SH-SY5Y (cell line): ENCODE data around the gene LFNG.

Experiments used
- GATA2 ChIP-seq: IDR thresholded peaks from 2 replicates; pipeline ENCODE4 v1.6.1; 2011; ENCODE audit warnings: mild to moderate bottlenecking, low read depth, low read length
- GATA3 ChIP-seq: IDR thresholded peaks from 2 replicates; pipeline ENCODE4 v1.6.1; 2011; ENCODE audit warnings: low read depth, mild to moderate bottlenecking, low read length, moderate library complexity

Gene LFNG

GRCh38 chr7:2539031-2539911, 19.7 kb downstream of the LFNG start:
- TF ChIP-seq GATA2, result no peak
- TF ChIP-seq GATA3, result no peak

- TF ChIP-seq GATA3 (no peak), GATA2 (no peak)
These were observed 20.6 kb downstream of the LFNG start for GRCh38 chr7:2540133-2540532.

DNA sequence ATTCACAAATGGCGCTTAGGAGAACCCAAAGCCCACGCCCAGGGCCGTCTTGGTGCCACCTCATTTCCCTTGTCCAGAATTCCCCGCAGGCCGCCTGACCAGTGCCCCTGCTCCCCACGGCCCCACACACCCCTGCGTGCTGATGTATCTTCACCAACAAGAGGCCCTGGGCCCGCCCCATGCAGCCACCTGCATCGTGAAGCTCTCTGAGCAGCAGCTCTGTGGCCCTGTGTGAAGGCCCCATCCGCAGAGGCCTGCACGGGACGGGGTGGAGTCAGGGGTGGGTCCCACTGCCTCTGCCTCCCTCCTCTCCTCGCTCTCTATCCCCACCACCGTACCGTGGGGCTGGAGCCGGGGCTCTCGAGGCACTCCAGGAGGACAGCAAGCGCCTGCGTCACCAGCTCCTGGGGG, 21.1 kb downstream of the LFNG start:
- TF ChIP-seq GATA3 (no peak), GATA2 (no peak)

- TF ChIP-seq GATA2, result no peak
- TF ChIP-seq GATA3, result no peak
These were observed 21.9 kb downstream of the LFNG start for GRCh38 chr7:2541291-2542010.

- TF ChIP-seq GATA2 (no peak), GATA3 (no peak)
These were observed 22.7 kb downstream of the LFNG start for GRCh38 chr7:2542011-2542915.

DNA sequence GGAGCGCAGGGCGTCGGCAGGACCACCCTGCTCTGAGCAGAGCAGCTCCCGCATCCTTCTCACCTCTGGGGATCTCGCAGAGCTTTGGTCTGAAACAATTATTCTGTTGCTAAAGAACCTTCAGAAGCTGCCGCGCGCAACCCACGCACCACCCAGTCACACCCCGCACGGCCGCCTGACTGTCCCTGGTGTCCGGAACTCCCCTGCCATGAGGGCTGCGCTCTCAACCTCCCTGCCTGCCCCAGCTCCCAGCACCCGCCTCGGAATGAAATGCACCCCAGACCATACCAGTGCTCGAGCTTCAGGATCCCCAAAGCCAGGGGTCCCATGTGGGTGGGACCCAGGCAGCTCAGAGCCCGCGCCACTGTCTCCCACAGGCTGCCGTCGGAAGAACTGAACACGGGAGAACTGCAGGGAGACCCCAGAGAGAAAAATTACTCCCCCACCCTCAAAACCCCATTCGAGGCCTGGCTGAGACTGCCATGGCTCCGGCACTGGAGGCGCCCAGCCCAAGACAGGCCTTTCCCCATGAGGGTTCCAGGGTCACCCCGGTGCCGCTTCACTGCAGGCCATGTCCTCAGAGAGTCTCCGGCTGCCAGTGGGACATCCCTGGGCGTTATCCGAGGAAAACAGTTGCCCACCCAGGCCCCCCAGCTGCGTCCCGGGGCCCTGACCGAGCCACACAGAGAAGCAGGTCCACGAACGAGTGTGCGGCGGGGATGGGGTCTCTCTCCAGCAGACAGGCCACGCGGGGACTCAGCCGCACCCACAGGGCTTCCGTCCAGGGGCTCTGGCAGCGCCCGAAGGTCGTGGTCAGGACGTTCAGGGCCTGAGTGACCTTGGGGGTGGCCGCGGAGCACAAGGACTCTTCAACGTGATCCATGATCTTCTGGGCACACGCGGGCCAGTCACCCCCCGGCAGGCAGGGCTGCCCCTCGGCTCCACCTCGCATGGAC, 23.6 kb downstream of the LFNG start:
- TF ChIP-seq GATA2 (no peak), GATA3 (no peak)

DNA sequence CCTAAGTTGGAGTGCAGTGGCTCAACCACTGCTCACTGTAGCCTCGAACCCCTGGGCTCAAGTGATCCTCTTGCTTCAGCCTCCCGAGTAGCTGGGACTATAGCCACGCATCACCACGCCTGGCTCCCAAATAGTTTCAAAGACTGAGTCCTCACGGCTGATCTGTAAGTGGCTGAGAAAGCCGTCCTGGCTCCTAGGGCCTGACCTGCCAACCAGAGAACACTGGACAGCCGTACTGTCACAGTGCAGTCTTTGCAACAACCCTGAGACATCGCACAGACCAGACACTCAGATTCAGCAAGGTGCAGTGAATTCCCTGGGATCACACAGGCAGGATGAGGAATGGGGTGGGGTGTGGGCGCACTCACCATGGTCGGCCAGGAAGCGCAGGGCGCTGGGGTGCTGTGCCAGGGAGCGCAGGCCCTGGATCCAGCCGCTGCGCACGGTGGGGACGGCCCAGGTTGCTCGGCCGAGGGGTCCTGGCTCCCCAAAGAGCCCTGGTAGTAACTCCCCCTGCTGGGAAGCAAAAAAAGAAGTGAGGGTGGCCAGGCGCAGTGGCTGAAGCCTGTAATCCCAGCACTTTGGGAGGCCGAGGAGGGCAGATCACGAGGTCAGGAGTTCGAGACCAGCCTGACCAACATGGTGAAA, 25.1 kb downstream of the LFNG start:
- TF ChIP-seq GATA3 (no peak), GATA2 (no peak)

DNA sequence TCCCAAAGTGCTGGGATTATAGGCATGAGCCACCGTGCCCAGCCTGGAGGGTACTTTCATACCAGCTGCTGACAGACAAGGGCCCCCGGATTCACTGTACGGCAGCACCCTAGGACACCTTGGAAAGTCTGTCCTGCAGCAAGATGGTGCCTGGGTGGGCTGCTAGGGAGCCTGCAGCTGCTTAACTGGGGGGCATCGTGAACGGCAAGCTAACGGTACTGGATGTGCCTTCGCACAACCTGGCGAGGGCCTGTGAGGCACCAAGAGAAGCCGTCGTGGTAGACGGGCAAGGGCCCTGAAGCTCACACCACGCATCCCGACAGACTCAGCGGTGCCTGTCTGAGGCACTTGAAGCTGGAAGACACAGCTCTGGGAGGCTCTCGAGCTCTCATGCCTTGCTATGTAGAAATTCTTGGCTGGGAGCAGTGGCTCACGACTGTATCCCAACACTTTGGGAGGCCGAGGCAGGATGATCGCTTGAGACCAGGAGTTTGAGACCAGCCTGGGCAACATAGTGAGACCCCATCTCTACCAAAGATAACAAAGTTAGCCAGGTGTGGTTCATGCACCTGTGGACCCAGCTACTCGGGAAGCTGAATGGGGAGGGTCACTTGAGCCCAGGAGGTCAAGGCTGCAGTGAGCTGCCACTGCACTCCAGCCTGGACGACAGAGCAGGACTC, 26.3 kb downstream of the LFNG start:
- TF ChIP-seq GATA3 (no peak), GATA2 (no peak)

DNA sequence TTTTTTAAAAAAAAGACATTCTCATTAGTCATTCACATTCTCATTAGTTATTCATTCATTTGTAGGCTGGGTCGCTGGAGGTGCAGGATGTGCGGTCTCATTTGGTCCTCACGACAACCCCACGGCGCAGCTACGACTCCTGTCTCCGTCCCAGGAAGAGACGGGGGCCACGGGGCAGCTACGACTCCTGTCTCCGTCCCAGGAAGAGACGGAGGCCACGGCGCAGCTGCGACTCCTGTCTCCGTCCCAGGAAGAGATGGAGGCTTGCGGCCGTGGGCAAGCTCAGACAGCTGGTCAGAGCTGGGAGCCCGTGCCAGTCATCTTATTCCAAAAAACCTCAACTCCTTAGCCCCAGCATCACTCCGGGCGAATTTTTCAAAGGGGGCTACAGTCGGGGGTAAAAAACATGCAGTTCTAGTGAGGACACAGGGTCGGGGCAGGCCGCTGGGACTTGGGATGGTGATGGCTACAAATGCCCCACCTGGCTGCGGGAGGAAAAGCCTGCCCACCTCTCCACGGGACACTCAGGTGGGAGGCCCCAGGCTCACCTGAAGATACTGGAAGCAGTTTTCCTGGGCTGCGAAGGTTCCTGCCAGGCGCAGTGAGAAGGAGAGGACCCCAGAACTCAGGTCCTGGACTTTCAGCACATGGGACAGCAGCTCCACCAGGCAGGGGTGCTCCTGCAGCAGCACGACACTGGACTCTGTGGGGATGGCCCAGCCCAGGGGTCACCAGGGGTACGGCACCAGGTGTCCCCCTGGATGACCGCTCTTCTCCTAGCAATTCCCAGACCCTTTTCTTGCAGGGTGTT, 27.4 kb downstream of the LFNG start:
- TF ChIP-seq GATA2 (no peak), GATA3 (no peak)

DNA sequence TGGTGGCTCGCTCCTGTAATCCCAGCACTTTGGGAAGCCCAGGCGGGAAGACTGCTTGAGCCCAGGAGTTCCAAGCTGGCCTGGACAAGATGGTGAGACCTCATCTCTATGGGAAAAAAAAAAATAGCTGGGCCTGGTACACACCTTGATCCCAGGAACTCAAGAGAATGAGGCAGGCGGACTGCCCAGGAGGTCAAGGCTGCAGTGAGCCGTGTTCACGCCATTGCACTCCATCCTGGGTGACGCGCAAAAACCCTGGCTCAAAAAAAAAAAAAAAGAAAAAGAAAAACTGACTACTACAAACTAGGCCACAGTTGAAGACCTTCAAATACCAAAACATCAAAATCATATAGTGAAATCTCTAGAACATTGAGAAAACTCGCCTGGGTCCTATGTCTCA, 31.8 kb downstream of the LFNG start:
- TF ChIP-seq GATA2 (no peak), GATA3 (no peak)

DNA sequence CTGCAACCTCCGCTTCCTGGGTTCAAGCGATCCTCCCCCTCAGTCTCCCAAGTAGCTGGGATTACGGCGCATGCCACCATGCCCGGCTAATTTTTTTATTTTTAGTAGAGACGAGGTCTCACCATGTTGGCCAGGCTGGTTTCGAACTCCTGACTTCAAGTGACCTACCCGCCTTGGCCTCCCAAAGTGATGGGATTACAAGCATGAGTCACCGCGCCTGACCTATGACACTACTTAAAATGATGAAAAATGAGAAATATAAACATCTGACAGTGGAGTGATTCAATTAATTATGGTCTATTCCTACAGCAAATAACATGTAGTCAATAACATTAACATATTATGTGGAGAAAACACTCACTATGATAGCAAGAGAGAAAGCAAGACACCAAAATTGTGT, 33.5 kb downstream of the LFNG start:
- TF ChIP-seq GATA3, result no peak
- TF ChIP-seq GATA2, result no peak
